ENCODE data around the gene GABRR3.

- TF ChIP-seq CTCF (IDR thresholded peaks at IDR 0.05) (no peak), ZFX (IDR thresholded peaks at IDR 0.05; ENCODE audit: borderline replicate concordance) (no peak)
These were observed 38.4 kb upstream of the GABRR3 start for GRCh38 chr3:98073486-98073885.
